DLD1 (cell line): Measurements from ENCODE around the gene RASA4.
"Not testable (repeated sequence)": the region's sequence is repeated elsewhere in the genome, so short reads cannot be mapped to it uniquely, and the experiment has no call there.

Experiments
- in situ Hi-C: cut with HindIII; loops from 2 replicates; pipeline ENCODE4 v1.10.0; 2017; ENCODE audit warnings: low sequenced_read_pairs

RASA4 gene

GRCh38 chr7:102544372-102544771 is 72.2 kb downstream of the RASA4 start:
- in situ Hi-C loops = not testable (repeated sequence)

- in situ Hi-C loops = not testable (repeated sequence)
Observed at GRCh38 chr7:102543596-102543995, 73.0 kb downstream of the RASA4 start, which contains the start of gene UPK3BL2. UPK3BL2 (minus strand) TSS chr7:102543696; CDS start chr7:102543636, 60 bp downstream.

- in situ Hi-C loops = not testable (repeated sequence)
Observed at GRCh38 chr7:102542771-102543170, 73.8 kb downstream of the RASA4 start.

- in situ Hi-C loops = not testable (repeated sequence)
Observed at GRCh38 chr7:102542083-102542482, 74.5 kb downstream of the RASA4 start.

- in situ Hi-C loops = not testable (repeated sequence)
Observed at GRCh38 chr7:102540604-102541003, 76.0 kb downstream of the RASA4 start.

- in situ Hi-C loops = not testable (repeated sequence)
Observed at GRCh38 chr7:102535062-102535615, 81.4 kb downstream of the RASA4 start.

GRCh38 chr7:102532127-102532526 is 84.4 kb downstream of the RASA4 start:
- in situ Hi-C loops = not testable (repeated sequence)

- in situ Hi-C loops = not testable (repeated sequence)
Observed at GRCh38 chr7:102531583-102531982, 85.0 kb downstream of the RASA4 start.

GRCh38 chr7:102527822-102528793 is 88.4 kb downstream of the RASA4 start:
- in situ Hi-C loops = not testable (repeated sequence)

- in situ Hi-C loops = not testable (repeated sequence)
Observed at GRCh38 chr7:102527182-102527581, 89.4 kb downstream of the RASA4 start.

- in situ Hi-C loops = not testable (repeated sequence)
Observed at GRCh38 chr7:102524803-102525202, 91.8 kb downstream of the RASA4 start.
